ENCODE data around the gene ZNF474. TPM values are rescaled to one million over a fixed set of nuclear protein-coding genes. Genes with fewer than 3 reads are reported as not detected.
A peak's percentile ranks its signal among the peaks of the same experiment; 100 is the strongest.

Gene ZNF474
- total RNA-seq, 1 donor from 2014 or later: not detected

DNA sequence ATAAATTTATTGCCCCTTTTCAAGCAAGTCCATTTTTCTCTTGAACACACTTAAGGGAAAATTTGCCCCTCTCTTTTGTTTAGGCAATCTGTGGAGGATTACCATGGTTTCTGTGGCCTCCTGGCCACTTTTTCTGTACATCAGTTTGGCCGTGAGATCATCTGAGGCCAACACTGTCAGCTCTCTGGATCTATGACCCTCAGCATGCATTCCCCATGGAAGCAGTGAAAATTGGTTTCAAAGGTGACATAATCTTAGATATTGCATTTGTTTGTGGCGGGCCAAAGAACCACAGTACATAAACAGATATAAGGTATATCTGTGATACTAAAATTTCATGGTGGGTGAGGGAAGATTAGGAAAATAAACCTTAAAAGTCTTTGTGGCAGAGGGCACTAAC, 4.6 kb upstream of the ZNF474 start:
- DNase-seq (ENCODE audit: extremely low spot score, unreplicated experiment): no peak
- Mint-ChIP-seq H3K4me1 (ENCODE audit: unreplicated experiment) (peaks cover 16% of the 10 kb centered on the region), H3K27ac (ENCODE audit: unreplicated experiment) (no peak overlapping the region), H3K9me3 (ENCODE audit: unreplicated experiment) (no peaks in the 10 kb centered on the region), H3K36me3 (ENCODE audit: unreplicated experiment) (no peaks in the 10 kb centered on the region), H3K4me3 (ENCODE audit: unreplicated experiment) (no peak overlapping the region), H3K27me3 (ENCODE audit: unreplicated experiment) (no peaks in the 10 kb centered on the region)
- TF ChIP-seq, protein P1, sequence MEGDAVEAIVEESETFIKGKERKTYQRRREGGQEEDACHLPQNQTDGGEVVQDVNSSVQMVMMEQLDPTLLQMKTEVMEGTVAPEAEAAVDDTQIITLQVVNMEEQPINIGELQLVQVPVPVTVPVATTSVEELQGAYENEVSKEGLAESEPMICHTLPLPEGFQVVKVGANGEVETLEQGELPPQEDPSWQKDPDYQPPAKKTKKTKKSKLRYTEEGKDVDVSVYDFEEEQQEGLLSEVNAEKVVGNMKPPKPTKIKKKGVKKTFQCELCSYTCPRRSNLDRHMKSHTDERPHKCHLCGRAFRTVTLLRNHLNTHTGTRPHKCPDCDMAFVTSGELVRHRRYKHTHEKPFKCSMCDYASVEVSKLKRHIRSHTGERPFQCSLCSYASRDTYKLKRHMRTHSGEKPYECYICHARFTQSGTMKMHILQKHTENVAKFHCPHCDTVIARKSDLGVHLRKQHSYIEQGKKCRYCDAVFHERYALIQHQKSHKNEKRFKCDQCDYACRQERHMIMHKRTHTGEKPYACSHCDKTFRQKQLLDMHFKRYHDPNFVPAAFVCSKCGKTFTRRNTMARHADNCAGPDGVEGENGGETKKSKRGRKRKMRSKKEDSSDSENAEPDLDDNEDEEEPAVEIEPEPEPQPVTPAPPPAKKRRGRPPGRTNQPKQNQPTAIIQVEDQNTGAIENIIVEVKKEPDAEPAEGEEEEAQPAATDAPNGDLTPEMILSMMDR (IDR thresholded peaks at IDR 0.05): no peak

DNA sequence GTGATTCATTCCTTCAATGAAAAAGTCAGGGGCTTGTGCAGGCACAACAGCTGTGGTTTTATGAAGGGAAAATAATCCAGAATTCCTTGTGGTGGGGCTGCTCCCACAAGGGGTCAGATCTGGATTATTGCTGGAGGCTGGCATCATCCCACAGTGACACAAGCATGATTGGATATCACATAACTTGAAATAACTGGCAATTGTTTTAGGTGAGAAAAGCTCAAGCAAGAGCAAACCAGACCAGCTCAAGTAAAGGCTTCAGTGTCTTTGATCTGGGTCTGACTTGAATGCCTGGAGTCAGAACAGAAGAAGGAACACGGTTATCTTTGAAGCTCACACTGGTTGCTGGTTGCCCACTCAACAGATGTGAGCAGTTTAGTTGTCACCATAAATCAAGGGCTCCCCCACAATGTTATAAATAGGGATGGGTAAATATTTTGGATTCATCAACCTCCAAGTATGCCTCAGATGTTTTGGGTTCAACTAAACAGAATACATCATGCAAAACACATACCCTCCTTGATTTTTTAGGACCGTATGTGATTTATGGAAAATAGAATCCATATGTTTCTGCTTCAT, 3.1 kb upstream of the ZNF474 start:
- DNase-seq (ENCODE audit: extremely low spot score, unreplicated experiment): no peak
- H3K4me3 Mint-ChIP-seq (ENCODE audit: unreplicated experiment): no peak overlapping the region
- peak overlapping the region; percentile 62 for H3K27ac Mint-ChIP-seq (ENCODE audit: unreplicated experiment)
- no peaks in the 10 kb centered on the region for H3K9me3 Mint-ChIP-seq (ENCODE audit: unreplicated experiment)
- no peaks in the 10 kb centered on the region for H3K36me3 Mint-ChIP-seq (ENCODE audit: unreplicated experiment)
- TF ChIP-seq, protein P1 (IDR thresholded peaks at IDR 0.05): no peak
- no peaks in the 10 kb centered on the region for H3K27me3 Mint-ChIP-seq (ENCODE audit: unreplicated experiment)
- H3K4me1 Mint-ChIP-seq (ENCODE audit: unreplicated experiment): peaks cover 20% of the 10 kb centered on the region

DNA sequence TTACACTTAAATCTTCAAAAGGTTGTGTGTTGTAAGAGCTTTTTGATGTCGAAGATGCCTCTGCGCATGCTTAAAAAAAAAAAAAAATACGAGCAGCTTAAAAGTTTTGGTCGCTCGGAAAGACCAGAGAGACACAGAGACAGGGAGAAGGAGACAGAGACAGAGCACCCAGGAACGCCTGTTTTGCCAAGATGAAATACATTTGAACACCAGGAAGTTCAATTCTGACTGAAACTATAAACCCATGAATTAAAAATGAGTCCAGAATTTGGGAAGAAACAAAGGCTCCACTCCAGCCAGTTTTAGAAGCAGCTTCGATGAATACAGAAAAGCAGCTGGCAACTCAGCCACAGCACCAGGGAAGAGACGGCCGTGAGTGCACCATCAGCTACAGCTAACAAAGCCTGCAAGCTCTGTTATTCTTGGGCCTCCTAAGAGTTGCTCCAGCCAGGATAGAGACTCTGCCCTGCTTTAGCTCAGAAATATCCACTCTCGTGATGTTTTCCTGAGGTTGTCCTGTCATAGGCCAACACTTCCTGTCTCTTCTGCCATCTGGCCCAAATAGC, 2.5 kb upstream of the ZNF474 start:
- Mint-ChIP-seq H3K27me3 (ENCODE audit: unreplicated experiment) (no peaks in the 10 kb centered on the region), H3K27ac (ENCODE audit: unreplicated experiment) (peak overlapping the region; percentile 62), H3K4me1 (ENCODE audit: unreplicated experiment) (peaks cover 20% of the 10 kb centered on the region), H3K36me3 (ENCODE audit: unreplicated experiment) (no peaks in the 10 kb centered on the region), H3K9me3 (ENCODE audit: unreplicated experiment) (no peaks in the 10 kb centered on the region), H3K4me3 (ENCODE audit: unreplicated experiment) (no peak overlapping the region)
- TF ChIP-seq, protein P1 (IDR thresholded peaks at IDR 0.05): no peak
- DNase-seq (ENCODE audit: extremely low spot score, unreplicated experiment): no peak

DNA sequence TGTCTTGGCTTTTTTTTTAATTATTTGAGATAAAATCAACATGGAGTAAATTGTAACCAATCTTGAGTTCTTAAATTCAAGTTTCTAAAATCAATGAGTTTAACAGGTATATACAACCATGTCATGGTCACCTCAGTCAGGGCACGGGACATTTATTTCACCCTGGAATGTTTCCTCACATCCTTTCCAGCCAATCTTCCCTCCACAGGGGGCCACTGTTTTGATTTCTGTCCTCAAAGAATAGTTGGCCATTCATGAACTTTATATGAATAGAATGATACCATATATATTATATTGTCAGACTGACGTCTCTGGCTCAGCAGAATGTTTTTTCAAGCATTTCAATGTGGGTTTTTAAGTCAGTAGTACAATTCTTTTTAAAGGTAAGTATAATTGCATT, 806 bp downstream of the ZNF474 start:
- Mint-ChIP-seq H3K27ac (ENCODE audit: unreplicated experiment) (peak overlapping the region; percentile 47), H3K4me1 (ENCODE audit: unreplicated experiment) (peaks cover 20% of the 10 kb centered on the region)

DNA sequence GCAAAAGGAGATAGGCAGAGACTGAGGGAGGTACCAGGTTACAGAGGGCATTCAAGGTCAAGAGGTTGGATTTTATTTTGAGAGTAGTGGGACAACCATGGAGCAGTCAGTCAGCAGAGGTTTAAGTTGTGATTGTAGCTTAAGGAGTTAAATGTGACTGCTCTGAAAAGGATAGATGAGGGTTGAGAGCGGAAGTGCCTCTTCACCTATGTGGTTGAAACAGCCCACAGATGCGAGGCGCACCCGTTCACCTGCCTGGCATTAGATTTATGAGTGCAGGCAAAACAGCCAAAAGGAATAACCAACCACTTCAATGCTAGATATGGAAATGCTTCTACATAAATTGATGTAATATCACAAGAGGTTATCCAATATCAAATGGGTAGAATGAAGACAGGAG, 8.4 kb downstream of the ZNF474 start:
- H3K9me3 Mint-ChIP-seq (ENCODE audit: unreplicated experiment): no peaks in the 10 kb centered on the region
- peaks cover 9% of the 10 kb centered on the region for H3K4me1 Mint-ChIP-seq (ENCODE audit: unreplicated experiment)
- H3K36me3 Mint-ChIP-seq (ENCODE audit: unreplicated experiment): no peaks in the 10 kb centered on the region
- no peak for DNase-seq (ENCODE audit: extremely low spot score, unreplicated experiment)
- no peak overlapping the region for H3K4me3 Mint-ChIP-seq (ENCODE audit: unreplicated experiment)
- no peaks in the 10 kb centered on the region for H3K27me3 Mint-ChIP-seq (ENCODE audit: unreplicated experiment)
- H3K27ac Mint-ChIP-seq (ENCODE audit: unreplicated experiment): no peak overlapping the region
- TF ChIP-seq, protein P1 (IDR thresholded peaks at IDR 0.05): no peak

More for the DNA sequence above, 806 bp downstream of the ZNF474 start:
- Mint-ChIP-seq H3K9me3 (ENCODE audit: unreplicated experiment) (no peaks in the 10 kb centered on the region), H3K4me3 (ENCODE audit: unreplicated experiment) (no peak overlapping the region), H3K27me3 (ENCODE audit: unreplicated experiment) (no peaks in the 10 kb centered on the region), H3K36me3 (ENCODE audit: unreplicated experiment) (no peaks in the 10 kb centered on the region)
- TF ChIP-seq, protein P1 (IDR thresholded peaks at IDR 0.05): no peak
- DNase-seq (ENCODE audit: extremely low spot score, unreplicated experiment): no peak

All from osteocyte (in vitro differentiated cells).